Measurements from ENCODE around the gene NR3C2.

DNA sequence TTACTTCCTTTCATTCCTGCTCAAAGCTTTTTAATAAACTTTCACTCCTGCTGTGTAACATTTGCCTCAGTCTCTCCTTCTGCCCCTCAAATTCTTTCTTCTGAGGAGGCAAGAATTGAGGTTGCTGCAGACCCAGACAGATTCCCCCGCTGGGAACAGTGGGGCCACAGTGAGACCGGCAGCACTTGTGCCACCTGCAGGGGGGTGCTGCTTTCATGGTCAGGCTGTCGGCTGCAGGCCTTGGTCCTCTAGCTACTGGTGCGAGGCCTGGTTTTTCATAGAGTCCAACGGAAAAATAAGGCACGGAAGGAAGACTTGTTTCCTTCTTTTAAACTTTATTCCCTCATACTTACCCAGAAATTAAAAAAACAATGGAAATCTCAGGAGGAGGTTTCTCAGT lies 296.7 kb downstream of the NR3C2 start:
- TF ChIP-seq CTCF (IDR thresholded peaks at IDR 0.05) (no peak), POLR2A (IDR thresholded peaks at IDR 0.05) (no peak)
